Stimulated activated CD4-positive, alpha-beta T cell treated with anti-CD3 and anti-CD28 coated beads, Interleukin-12 subunit alpha, Interleukin-12 subunit beta, amount 100 ng/mL, for 4 hours (primary cell): ENCODE data around the gene DTD1.
A peak's percentile ranks its signal among the peaks of the same experiment; 100 is the strongest.

ENCODE experiments used
- DNase-seq: peaks from one replicate; pipeline ENCODE4 v3.0.0-alpha.2; 2020

DTD1 gene

GRCh38 chr20:18621004-18621403 is 33.1 kb downstream of the DTD1 start:
- no peak for DNase-seq

- no peak for DNase-seq
These were observed 35.5 kb downstream of the DTD1 start for GRCh38 chr20:18623156-18623910.

GRCh38 chr20:18624948-18625347 is 37.1 kb downstream of the DTD1 start:
- DNase-seq = no peak

GRCh38 chr20:18625907-18626655 is 38.2 kb downstream of the DTD1 start:
- no peak for DNase-seq

- no peak for DNase-seq
These were observed 40.6 kb downstream of the DTD1 start for GRCh38 chr20:18628330-18628920.

GRCh38 chr20:18632196-18632789 is 44.4 kb downstream of the DTD1 start:
- DNase-seq = peak; percentile 42

- no peak for DNase-seq
These were observed 45.6 kb downstream of the DTD1 start for GRCh38 chr20:18633411-18633810.

GRCh38 chr20:18634501-18634900 is 46.6 kb downstream of the DTD1 start:
- DNase-seq = no peak

GRCh38 chr20:18635380-18635779 is 47.5 kb downstream of the DTD1 start:
- no peak for DNase-seq

GRCh38 chr20:18637224-18637623 is 49.4 kb downstream of the DTD1 start:
- DNase-seq = no peak

GRCh38 chr20:18638768-18639167 is 50.9 kb downstream of the DTD1 start:
- no peak for DNase-seq

GRCh38 chr20:18639501-18639979 is 51.7 kb downstream of the DTD1 start:
- no peak for DNase-seq

- DNase-seq = no peak
These were observed 57.4 kb downstream of the DTD1 start for GRCh38 chr20:18645196-18645745.

GRCh38 chr20:18645851-18646250 is 58.0 kb downstream of the DTD1 start:
- DNase-seq = no peak

- no peak for DNase-seq
These were observed 59.9 kb downstream of the DTD1 start for GRCh38 chr20:18647777-18648176.

GRCh38 chr20:18650224-18650623 is 62.4 kb downstream of the DTD1 start:
- DNase-seq = no peak

GRCh38 chr20:18653736-18654447 is 66.0 kb downstream of the DTD1 start:
- no peak for DNase-seq

GRCh38 chr20:18654448-18654773 is 66.6 kb downstream of the DTD1 start:
- no peak for DNase-seq

- DNase-seq = no peak
These were observed 69.7 kb downstream of the DTD1 start for GRCh38 chr20:18657575-18657974.

- no peak for DNase-seq
These were observed 74.6 kb downstream of the DTD1 start for GRCh38 chr20:18662279-18663040.

GRCh38 chr20:18663932-18664331 is 76.1 kb downstream of the DTD1 start:
- DNase-seq = no peak

- DNase-seq = no peak
These were observed 77.3 kb downstream of the DTD1 start for GRCh38 chr20:18665135-18665534.
